ENCODE results near the gene TMCO6.

- TF ChIP-seq CTCF (IDR thresholded peaks at IDR 0.05) = no peak
- peak; percentile 98 for TF ChIP-seq ETV6 (CRISPR knock-in tag; IDR thresholded peaks at IDR 0.05)
- TF ChIP-seq ZSCAN18 (CRISPR knock-in tag; IDR thresholded peaks at IDR 0.05) = no peak
- no peak for TF ChIP-seq ATF2 (CRISPR knock-in tag; IDR thresholded peaks at IDR 0.05; ENCODE audit: borderline replicate concordance, low read depth)
- no peak for TF ChIP-seq E2F4 (CRISPR knock-in tag; IDR thresholded peaks at IDR 0.05; ENCODE audit: borderline replicate concordance, low read depth)
- TF ChIP-seq SMAD3 (CRISPR knock-in tag; IDR thresholded peaks at IDR 0.05; ENCODE audit: borderline replicate concordance) = 0 out of 2 replicates have a peak, but pooled peaks have one; percentile 12
- TF ChIP-seq GABPB1 (CRISPR knock-in tag; IDR thresholded peaks at IDR 0.05) = peak; percentile 35
- peak; percentile 82 for TF ChIP-seq MAX (CRISPR knock-in tag; IDR thresholded peaks at IDR 0.05)
- peak; percentile 70; the same call in 1 of the 2 replicates for TF ChIP-seq FOXP4 (CRISPR knock-in tag; IDR thresholded peaks at IDR 0.05)
- TF ChIP-seq NFE2L1 (CRISPR knock-in tag; IDR thresholded peaks at IDR 0.05) = no peak
- TF ChIP-seq HMGXB4 (CRISPR knock-in tag; IDR thresholded peaks at IDR 0.05) = peak; percentile 21; the same call in 1 of the 2 replicates
These were observed 25.3 kb downstream of the TMCO6 start, which contains the start of gene WDR55 for GRCh38 chr5:140664359-140665119.
